ENCODE data around the gene HDGFL3.
"Not testable (repeated sequence)": the region's sequence is repeated elsewhere in the genome, so short reads cannot be mapped to it uniquely, and the experiment has no call there.

HDGFL3 gene

GRCh38 chr15:83194528-83194927, 13.1 kb downstream of the HDGFL3 start:
- DNase-seq (ENCODE audit: low read depth in 2 of 2, low spot score in 1 of 2) = no peak

- DNase-seq (ENCODE audit: low read depth in 2 of 2, low spot score in 1 of 2) = no peak
These were observed 13.9 kb downstream of the HDGFL3 start for GRCh38 chr15:83193721-83194120.

- DNase-seq (ENCODE audit: low read depth in 2 of 2, low spot score in 1 of 2) = no peak
These were observed 14.9 kb downstream of the HDGFL3 start for GRCh38 chr15:83192742-83193141.

GRCh38 chr15:83190450-83190849, 17.2 kb downstream of the HDGFL3 start:
- DNase-seq (ENCODE audit: low read depth in 2 of 2, low spot score in 1 of 2) = no peak

- DNase-seq (ENCODE audit: low read depth in 2 of 2, low spot score in 1 of 2) = no peak
These were observed 22.1 kb downstream of the HDGFL3 start for GRCh38 chr15:83185561-83185960.

GRCh38 chr15:83178869-83179325, 28.7 kb downstream of the HDGFL3 start:
- no peak for DNase-seq (ENCODE audit: low read depth in 2 of 2, low spot score in 1 of 2)

- no peak for DNase-seq (ENCODE audit: low read depth in 2 of 2, low spot score in 1 of 2)
These were observed 29.2 kb downstream of the HDGFL3 start for GRCh38 chr15:83178390-83178789.

GRCh38 chr15:83174891-83175290, 32.7 kb downstream of the HDGFL3 start:
- no peak for DNase-seq (ENCODE audit: low read depth in 2 of 2, low spot score in 1 of 2)

GRCh38 chr15:83170474-83171165, 37.0 kb downstream of the HDGFL3 start:
- no peak for DNase-seq (ENCODE audit: low read depth in 2 of 2, low spot score in 1 of 2)

- DNase-seq (ENCODE audit: low read depth in 2 of 2, low spot score in 1 of 2) = not testable (repeated sequence)
These were observed 38.0 kb downstream of the HDGFL3 start for GRCh38 chr15:83169576-83169975.

- DNase-seq (ENCODE audit: low read depth in 2 of 2, low spot score in 1 of 2) = no peak
These were observed 40.8 kb downstream of the HDGFL3 start for GRCh38 chr15:83166830-83167229.

- no peak for DNase-seq (ENCODE audit: low read depth in 2 of 2, low spot score in 1 of 2)
These were observed 41.4 kb downstream of the HDGFL3 start for GRCh38 chr15:83166218-83166617.

GRCh38 chr15:83164771-83165404, 42.7 kb downstream of the HDGFL3 start:
- DNase-seq (ENCODE audit: low read depth in 2 of 2, low spot score in 1 of 2) = no peak

GRCh38 chr15:83164111-83164770, 43.4 kb downstream of the HDGFL3 start:
- DNase-seq (ENCODE audit: low read depth in 2 of 2, low spot score in 1 of 2) = no peak

- DNase-seq (ENCODE audit: low read depth in 2 of 2, low spot score in 1 of 2) = no peak
These were observed 44.6 kb downstream of the HDGFL3 start for GRCh38 chr15:83163032-83163431.

GRCh38 chr15:83160741-83161140, 46.9 kb downstream of the HDGFL3 start:
- no peak for DNase-seq (ENCODE audit: low read depth in 2 of 2, low spot score in 1 of 2)

- no peak for DNase-seq (ENCODE audit: low read depth in 2 of 2, low spot score in 1 of 2)
These were observed 49.2 kb downstream of the HDGFL3 start for GRCh38 chr15:83158393-83158792.

GRCh38 chr15:83155942-83156341, 51.7 kb downstream of the HDGFL3 start:
- no peak for DNase-seq (ENCODE audit: low read depth in 2 of 2, low spot score in 1 of 2)

- no peak for DNase-seq (ENCODE audit: low read depth in 2 of 2, low spot score in 1 of 2)
These were observed 54.3 kb downstream of the HDGFL3 start for GRCh38 chr15:83153288-83153687.

- DNase-seq (ENCODE audit: low read depth in 2 of 2, low spot score in 1 of 2) = no peak
These were observed 62.9 kb downstream of the HDGFL3 start for GRCh38 chr15:83144771-83145170.

GRCh38 chr15:83142151-83142550, 65.5 kb downstream of the HDGFL3 start:
- DNase-seq (ENCODE audit: low read depth in 2 of 2, low spot score in 1 of 2) = not testable (repeated sequence)

- DNase-seq (ENCODE audit: low read depth in 2 of 2, low spot score in 1 of 2) = no peak
These were observed 74.6 kb downstream of the HDGFL3 start for GRCh38 chr15:83132861-83133523.
